ENCODE measurements around the gene LOXL4.
"Not testable (repeated sequence)": the region's sequence is repeated elsewhere in the genome, so short reads cannot be mapped to it uniquely, and the experiment has no call there.

LOXL4 gene

GRCh38 chr10:98254234-98254974 lies 13.6 kb downstream of the LOXL4 start:
- in situ Hi-C loops (cut with HindIII; ENCODE audit: low pct_ligation_motif_present, low pct_unique_long_range_greater_than_20kb, low sequenced_read_pairs): no loop called here
- DNase-seq: no peak

DNA sequence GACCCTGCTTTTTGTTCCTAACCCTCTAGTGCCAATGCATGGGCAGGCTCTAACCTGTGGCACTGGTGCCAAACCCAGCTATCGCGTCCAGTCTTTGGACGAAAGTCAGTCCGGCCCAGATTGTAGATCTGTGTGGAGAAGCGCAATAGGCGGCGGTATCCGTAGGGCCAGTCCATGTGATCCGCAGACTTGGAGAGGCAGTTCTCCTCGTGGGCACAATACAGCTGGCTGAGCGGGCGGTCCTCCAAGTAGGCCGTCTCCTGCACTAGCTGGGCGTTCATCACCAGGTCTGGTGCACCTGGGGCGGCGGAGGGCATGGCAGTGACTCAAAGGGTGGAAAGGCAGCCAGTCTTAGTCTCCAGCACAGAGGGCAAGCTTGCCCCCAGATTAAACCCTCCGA lies 14.5 kb downstream of the LOXL4 start:
- in situ Hi-C loops (cut with HindIII; ENCODE audit: low pct_ligation_motif_present, low pct_unique_long_range_greater_than_20kb, low sequenced_read_pairs): no loop called here
- DNase-seq: no peak

DNA sequence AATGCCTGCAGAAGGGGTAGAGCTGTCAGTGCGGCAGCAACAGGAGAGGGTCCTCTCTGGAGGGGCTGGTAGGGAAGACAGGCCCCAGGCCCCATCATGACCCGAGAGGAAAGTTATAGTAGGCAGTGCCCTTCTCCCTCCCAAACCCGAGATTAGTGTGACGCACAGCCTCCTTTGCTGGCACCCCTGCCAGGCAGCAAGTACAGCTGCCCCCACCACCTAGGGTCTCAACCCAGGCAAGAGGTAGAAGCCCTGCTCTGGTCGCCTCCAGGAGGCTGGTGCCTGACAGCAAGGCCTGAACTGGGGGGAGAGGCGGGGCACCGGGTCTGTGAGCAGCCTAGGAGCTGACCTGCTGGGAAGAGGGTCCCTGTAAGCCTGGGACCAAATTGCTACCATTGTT lies 15.5 kb downstream of the LOXL4 start:
- no peak for DNase-seq
- in situ Hi-C loops (cut with HindIII; ENCODE audit: low pct_ligation_motif_present, low pct_unique_long_range_greater_than_20kb, low sequenced_read_pairs): no loop called here

GRCh38 chr10:98251399-98251798 lies 16.6 kb downstream of the LOXL4 start:
- DNase-seq: no peak
- in situ Hi-C loops (cut with HindIII; ENCODE audit: low pct_ligation_motif_present, low pct_unique_long_range_greater_than_20kb, low sequenced_read_pairs): no loop called here

GRCh38 chr10:98249134-98249533 lies 18.9 kb downstream of the LOXL4 start:
- in situ Hi-C loops (cut with HindIII; ENCODE audit: low pct_ligation_motif_present, low pct_unique_long_range_greater_than_20kb, low sequenced_read_pairs): no loop called here
- no peak for DNase-seq

- in situ Hi-C loops (cut with HindIII; ENCODE audit: low pct_ligation_motif_present, low pct_unique_long_range_greater_than_20kb, low sequenced_read_pairs): no loop called here
- DNase-seq: no peak
Measured at GRCh38 chr10:98248018-98248417, 20.0 kb downstream of the LOXL4 start.

- DNase-seq: peak; percentile 71
- in situ Hi-C loops (cut with HindIII; ENCODE audit: low pct_ligation_motif_present, low pct_unique_long_range_greater_than_20kb, low sequenced_read_pairs): no loop called here
Measured at GRCh38 chr10:98246911-98247805, 20.8 kb downstream of the LOXL4 start.

DNA sequence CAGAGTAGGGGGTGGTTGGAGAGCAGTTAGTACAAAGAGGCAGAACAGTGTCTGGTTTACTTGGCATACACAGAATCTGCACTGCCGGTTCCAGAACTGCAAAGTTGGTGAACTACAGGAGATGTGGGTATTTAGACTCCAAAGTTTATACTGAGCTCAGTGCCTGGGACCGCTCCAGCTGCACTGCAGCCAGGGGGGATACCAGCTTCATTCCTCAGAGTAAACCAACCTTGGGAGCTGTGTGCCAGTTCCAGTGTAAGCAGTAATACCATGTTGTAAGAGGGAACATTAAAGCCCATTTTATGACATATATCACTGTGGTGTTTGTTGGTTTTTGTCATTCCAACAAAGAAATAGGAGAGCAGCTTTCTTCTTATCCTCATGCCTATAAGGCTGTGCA lies 23.4 kb downstream of the LOXL4 start:
- no peak for DNase-seq
- in situ Hi-C loops (cut with HindIII; ENCODE audit: low pct_ligation_motif_present, low pct_unique_long_range_greater_than_20kb, low sequenced_read_pairs): no loop called here

- DNase-seq: no peak
- in situ Hi-C loops (cut with HindIII; ENCODE audit: low pct_ligation_motif_present, low pct_unique_long_range_greater_than_20kb, low sequenced_read_pairs): no loop called here
Measured at GRCh38 chr10:98244141-98244540, 23.9 kb downstream of the LOXL4 start.

DNA sequence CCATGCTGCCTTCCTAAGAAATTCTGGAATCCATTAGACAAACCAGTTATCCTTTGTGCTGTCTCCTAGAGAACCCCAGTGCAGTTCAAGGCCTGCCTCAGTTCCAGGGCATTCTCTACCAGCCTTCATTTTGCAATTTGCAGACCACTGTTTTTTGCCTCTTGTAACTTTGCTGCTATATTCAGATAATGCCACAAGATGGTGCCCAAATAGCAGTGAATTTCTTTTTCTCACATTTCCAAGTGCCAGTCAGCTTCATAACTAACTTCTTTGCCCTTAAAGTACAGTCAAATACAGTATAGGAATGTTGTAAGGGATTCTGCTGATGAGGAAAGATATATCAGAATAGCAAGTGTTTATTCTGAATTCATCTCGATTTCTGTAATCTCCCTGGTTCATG lies 25.2 kb downstream of the LOXL4 start:
- DNase-seq: peak; percentile 44
- in situ Hi-C loops (cut with HindIII; ENCODE audit: low pct_ligation_motif_present, low pct_unique_long_range_greater_than_20kb, low sequenced_read_pairs): no loop called here

GRCh38 chr10:98240524-98240923 lies 27.5 kb downstream of the LOXL4 start:
- in situ Hi-C loops (cut with HindIII; ENCODE audit: low pct_ligation_motif_present, low pct_unique_long_range_greater_than_20kb, low sequenced_read_pairs): no loop called here

DNA sequence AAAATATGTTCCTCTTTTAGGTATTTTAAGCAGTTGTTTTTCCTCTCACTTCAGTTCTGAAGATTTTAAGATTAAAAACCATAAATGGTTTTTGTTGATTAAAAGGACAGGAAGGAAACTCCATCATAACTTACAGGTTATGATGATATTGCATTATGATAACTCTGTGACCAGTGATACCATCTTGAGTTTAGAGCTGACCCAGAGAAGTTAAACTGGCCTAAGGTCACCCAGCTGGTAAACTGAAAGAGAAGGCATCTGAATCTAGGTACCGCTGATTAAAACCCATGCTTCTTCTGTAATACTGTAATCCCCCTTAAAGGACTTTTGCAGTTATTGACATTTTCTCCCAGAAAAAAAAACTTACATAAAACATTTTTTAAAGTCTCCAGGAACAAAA lies 29.6 kb downstream of the LOXL4 start:
- in situ Hi-C loops (cut with HindIII; ENCODE audit: low pct_ligation_motif_present, low pct_unique_long_range_greater_than_20kb, low sequenced_read_pairs): no loop called here

More at GRCh38 chr10:98240524-98240923, 27.5 kb downstream of the LOXL4 start:
- no peak for DNase-seq

GRCh38 chr10:98236862-98237261 lies 31.1 kb downstream of the LOXL4 start:
- DNase-seq: no peak
- in situ Hi-C loops (cut with HindIII; ENCODE audit: low pct_ligation_motif_present, low pct_unique_long_range_greater_than_20kb, low sequenced_read_pairs): no loop called here

More for the DNA sequence above, 29.6 kb downstream of the LOXL4 start:
- DNase-seq: no peak

DNA sequence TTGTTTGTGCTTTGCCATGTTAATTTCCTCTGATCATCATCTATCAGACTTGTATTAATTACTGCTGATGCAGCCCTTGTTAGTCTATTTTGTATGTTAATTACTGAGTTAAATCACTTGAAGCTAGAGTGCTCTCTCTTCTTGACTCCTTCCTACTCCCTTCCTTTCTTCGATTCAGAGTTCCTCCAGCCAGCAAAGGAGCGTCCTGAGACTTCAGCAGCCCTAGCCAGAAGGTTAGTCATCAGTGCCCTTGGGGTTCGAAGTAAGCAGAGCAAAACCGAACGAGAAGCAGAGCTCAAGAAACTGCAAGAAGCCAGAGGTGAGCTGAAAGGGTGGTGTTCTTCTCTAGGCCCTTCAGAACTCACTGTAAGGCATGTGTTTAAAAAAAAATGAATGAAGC lies 32.1 kb downstream of the LOXL4 start:
- in situ Hi-C loops (cut with HindIII; ENCODE audit: low pct_ligation_motif_present, low pct_unique_long_range_greater_than_20kb, low sequenced_read_pairs): no loop called here
- DNase-seq: no peak

GRCh38 chr10:98231417-98231816 lies 36.6 kb downstream of the LOXL4 start:
- DNase-seq: no peak
- in situ Hi-C loops (cut with HindIII; ENCODE audit: low pct_ligation_motif_present, low pct_unique_long_range_greater_than_20kb, low sequenced_read_pairs): no loop called here

DNA sequence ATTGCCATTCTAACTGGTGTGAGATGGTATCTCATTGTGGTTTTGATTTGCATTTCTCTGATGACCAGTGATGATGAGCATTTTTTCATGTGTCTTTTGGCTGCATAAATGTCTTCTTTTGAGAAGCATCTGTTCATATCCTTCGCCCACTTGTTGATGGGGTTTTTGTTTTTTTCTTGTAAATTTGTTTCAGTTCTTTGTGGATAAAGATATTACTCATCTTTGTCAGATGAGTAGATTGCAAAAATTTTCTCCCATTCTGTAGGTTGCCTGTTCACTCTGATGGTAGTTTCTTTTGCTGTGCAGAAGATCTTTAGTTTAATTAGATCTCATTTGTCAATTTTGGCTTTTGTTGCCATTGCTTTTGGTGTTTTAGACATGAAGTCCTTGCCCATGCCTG lies 39.7 kb downstream of the LOXL4 start:
- in situ Hi-C loops (cut with HindIII; ENCODE audit: low pct_ligation_motif_present, low pct_unique_long_range_greater_than_20kb, low sequenced_read_pairs); DNase-seq: not testable (repeated sequence)

GRCh38 chr10:98227713-98228112 lies 40.3 kb downstream of the LOXL4 start:
- in situ Hi-C loops (cut with HindIII; ENCODE audit: low pct_ligation_motif_present, low pct_unique_long_range_greater_than_20kb, low sequenced_read_pairs); DNase-seq: not testable (repeated sequence)

GRCh38 chr10:98226508-98227144 lies 41.4 kb downstream of the LOXL4 start:
- in situ Hi-C loops (cut with HindIII; ENCODE audit: low pct_ligation_motif_present, low pct_unique_long_range_greater_than_20kb, low sequenced_read_pairs): no loop called here
- no peak for DNase-seq

DNA sequence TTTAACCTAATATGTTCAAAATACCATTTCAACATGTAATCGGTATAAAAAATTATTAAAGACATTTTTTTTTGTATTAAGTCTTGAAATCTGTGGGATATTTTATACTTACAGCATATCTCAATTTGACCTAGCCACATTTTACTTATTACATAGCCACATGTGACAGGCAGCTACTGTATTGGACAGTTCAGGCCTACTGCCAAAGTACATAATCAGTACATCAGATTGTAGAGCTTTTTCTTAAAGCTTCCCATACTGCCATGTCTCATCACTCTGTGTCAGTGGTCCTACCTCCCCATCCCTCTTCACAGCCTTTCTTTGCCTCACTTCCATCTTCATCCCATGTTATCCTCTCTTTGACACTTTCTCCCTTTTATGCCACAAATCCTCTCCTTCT lies 43.0 kb downstream of the LOXL4 start:
- DNase-seq: no peak
- in situ Hi-C loops (cut with HindIII; ENCODE audit: low pct_ligation_motif_present, low pct_unique_long_range_greater_than_20kb, low sequenced_read_pairs): no loop called here

Data from ACHN (cell line).